ENCODE measurements around the gene GGTA1.
"Not testable (repeated sequence)": the region's sequence is repeated elsewhere in the genome, so short reads cannot be mapped to it uniquely, and the experiment has no call there.

GGTA1 gene

DNA sequence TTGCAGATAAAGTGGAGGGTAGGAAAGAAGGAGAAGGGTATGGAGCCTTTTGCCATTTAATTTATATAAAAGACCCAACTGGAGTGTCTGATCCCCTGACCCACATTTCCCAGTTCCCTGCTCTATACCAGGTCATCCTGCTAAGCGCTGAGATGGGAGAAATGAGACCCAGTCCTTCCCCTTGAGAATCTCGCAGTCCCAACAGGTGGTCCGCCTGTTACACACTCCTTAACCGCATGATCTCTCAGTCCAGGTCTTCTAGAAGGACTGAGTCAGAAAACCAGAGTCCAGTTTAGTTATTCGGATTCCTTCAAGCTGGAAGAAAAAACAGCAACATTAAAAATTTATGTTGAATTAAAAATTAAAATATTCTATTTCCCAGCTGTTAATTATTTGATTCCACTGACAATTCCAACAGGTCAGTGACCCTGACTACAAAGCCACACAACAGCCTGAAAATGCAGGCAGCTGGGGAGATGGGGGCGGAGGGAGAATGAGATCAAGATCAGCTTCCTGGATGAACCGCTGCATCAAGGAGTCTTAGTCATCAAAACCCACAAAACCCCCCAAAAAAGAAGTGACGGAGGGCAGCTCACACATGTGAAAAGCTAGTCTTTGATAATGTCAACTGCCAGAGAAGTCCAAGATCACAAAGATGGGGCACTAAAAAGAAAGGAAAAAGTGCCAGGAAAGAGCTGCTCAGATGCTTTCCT, 44.0 kb downstream of the GGTA1 start:
- DNase-seq = peak; percentile 64

DNA sequence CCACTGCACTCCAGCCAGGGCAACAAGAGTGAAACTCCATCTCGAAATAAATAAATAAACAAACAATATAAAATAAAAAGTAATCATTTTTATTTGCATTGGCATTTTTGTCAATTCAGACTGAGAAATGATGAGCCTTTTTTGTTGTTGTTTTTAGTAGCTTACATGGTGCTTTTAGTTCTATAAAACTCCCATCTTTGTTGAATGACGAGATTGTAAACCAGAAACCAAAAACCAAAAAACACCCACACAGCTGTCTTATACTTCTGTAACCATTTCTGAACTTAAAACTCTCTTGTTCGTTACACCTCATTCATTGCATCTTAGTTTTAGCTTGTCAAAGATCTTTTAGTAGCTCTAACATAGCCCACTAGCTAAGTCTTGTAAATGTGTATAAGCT, 44.7 kb downstream of the GGTA1 start:
- DNase-seq = no peak

DNA sequence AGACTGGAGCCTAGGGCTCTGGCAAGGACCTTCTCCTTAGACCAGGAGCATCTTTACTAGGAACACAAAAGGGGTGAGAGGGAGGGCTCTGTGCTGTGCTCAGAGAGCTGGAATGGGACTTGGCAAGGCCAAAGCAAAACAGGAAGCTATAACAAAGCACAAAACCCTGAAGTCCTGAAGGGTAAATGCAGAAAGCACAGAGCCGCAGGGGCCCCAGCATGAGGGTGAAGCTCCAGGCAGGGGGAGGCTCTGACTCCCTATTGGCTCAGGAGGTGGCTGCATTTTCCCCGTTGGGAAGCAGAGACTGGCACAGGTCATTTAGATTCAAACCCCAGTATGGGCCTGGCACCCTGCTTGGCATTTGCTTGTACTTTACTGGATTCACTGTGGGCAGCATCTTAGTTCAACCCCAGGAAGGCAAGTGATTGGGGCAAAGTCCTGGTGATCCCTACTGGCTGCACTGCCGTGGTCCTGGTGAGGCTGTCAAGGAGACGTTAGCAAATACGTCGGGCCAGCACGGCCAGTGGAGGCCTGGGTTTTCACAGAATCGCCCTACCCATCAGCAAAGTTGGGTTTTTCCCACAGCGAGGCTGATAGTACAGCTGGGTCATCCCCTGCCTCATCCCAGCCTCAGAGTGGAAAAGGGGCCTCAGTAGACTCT, 46.3 kb downstream of the GGTA1 start:
- DNase-seq = no peak

DNA sequence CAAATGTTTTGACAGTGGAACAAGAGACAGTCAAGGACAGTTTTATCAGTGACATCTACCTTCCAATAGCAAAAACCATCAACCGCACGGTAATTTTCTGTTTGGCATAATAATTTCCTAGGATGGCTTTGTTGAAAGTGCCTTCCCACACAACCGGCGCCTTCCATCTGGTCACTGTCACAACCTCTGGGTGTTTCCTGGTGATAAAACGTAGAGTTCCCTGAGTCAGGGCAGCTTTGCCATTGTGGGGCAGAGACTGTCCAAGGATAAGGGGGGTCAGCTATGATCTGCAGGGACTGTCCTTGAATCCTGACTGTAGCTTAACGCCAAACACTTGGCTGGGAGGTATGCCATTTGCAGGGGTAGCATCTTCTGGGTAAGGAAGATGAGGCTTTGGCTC, 47.6 kb downstream of the GGTA1 start:
- no peak for DNase-seq

DNA sequence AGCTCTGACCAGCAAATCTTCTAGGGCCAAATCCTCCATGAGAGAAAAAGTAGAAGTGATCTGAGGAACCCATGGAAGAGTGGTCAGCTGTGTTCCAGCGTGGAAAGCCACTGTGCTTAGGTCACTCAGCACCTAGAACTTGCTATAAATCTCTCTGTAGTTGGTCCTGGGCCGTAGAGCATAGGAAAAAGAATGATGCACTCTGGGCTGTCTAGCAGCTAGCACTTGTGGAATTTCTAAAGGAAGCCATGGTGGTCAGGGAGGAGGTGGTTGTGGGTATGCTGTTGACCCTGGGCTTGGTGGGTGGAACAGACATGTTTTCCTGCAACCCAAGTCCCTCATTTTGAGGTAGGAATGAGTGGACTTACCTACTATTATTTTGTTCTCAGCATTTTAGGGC, 48.1 kb downstream of the GGTA1 start:
- no peak for DNase-seq

DNA sequence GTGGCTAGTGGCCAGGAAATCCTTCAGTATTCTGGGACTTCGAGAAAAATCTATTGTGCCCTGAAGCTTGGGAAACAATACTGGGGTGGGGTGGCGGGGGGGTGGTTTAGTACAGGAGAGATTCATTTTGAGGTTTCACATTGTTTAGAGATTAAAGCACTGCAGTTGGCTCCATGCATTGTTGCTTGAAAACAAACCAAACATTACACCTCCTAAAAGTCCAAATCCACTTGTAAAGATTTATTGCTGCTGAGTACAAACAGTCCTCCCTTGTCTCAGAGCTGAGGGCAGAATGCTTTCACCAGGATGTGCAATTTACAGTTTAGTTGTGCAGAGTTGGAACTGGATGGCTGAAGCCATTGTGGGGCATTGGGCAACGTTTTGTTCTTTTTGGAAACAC, 49.4 kb downstream of the GGTA1 start:
- no peak for DNase-seq

DNA sequence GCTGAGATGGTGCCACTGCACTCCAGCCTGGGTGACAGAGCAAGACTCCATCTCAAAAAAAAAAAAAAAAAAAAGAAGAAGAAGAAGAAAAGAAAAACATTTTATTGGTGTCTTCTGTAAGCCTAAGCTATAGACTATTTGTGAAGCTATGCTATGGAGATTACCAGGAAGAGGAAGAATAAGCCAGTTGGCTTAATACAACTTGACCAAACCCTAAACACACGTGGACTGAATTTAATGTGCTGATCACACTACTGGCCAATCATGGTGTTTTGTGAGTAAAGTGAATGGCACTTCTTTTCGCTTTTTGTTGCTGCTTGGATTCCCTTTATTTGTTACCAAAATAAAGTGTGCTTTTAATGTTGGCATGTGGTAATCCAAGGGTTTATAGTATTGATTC, 49.9 kb downstream of the GGTA1 start:
- no peak for DNase-seq

DNA sequence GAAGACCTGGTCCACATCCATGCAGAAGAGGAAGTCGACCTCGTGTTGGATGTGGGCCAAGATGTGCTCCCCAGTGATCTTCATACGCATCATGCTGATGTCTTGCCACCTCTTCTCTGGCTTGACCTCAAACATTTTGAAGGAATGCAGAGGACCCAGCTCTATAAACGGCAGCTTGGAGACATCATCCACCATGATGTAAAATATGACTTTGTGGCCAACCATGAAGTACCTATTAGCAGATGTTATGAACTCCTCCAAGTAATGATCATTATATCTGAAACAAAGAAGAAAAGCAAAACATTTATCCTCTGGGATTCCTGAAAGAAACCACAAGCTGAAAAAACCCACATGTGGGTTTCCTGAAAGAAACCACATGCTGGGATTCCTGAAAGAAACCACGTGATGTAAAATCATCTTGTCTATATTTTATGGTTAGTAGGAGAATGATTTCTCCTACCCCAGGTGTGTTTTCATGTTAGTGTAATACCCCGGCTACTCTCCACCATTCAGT, 52.3 kb downstream of the GGTA1 start:
- DNase-seq = no peak

DNA sequence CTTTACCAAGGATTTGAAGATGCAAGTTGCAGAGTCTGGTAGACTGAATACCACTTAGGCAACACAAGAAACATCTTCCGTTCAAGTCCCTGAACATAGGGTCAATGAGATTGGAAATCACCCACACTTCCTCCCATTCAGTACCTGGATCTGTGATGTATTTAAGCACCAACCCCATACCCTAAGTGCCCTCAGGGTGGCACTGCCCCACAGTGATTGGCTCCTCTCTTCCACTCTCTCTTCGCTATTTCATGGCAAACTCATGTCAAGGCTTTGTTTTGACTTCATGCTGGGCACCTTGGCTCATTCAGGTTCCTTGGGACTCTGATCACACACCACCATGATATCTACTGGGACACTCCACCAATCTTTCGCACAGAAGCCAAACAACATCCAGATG, 53.7 kb downstream of the GGTA1 start:
- no peak for DNase-seq

DNA sequence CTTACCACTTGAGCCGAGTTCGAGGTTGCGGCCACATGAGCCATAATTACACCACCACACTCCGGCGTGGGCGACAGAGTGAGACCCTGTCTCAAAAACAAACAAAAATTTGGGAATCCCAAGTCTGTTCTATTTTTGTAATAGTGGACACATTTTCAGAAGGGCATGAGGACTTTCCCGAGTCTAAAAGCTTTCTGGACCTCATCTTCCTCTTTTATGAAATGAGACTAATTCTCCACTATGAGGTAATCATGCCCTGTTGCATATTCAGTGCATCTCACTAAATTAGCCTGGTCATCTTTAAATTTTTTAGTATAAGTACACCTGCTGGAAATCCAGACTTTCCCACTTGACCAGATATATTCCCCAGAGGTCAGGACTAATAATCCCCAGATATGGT, 55.7 kb downstream of the GGTA1 start:
- no peak for DNase-seq

DNA sequence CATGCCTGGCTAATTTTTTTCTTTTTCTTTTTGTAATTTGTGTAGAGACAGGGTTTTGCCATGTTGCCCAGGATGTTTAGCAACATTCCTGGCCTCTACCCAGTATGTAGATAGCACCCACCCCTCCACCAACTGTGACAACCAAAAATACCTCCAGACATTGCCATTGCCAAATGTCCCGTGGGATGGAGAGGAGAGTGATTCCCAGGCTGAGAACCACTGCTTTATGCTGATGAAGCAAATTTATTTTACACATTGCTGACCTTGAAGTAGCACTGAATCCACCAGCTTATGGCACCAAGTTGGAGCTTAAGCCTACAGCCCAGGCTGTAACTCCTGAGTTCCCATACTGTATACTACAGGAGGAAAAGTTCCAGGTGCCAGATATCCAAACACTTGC, 58.5 kb downstream of the GGTA1 start:
- DNase-seq = no peak

DNA sequence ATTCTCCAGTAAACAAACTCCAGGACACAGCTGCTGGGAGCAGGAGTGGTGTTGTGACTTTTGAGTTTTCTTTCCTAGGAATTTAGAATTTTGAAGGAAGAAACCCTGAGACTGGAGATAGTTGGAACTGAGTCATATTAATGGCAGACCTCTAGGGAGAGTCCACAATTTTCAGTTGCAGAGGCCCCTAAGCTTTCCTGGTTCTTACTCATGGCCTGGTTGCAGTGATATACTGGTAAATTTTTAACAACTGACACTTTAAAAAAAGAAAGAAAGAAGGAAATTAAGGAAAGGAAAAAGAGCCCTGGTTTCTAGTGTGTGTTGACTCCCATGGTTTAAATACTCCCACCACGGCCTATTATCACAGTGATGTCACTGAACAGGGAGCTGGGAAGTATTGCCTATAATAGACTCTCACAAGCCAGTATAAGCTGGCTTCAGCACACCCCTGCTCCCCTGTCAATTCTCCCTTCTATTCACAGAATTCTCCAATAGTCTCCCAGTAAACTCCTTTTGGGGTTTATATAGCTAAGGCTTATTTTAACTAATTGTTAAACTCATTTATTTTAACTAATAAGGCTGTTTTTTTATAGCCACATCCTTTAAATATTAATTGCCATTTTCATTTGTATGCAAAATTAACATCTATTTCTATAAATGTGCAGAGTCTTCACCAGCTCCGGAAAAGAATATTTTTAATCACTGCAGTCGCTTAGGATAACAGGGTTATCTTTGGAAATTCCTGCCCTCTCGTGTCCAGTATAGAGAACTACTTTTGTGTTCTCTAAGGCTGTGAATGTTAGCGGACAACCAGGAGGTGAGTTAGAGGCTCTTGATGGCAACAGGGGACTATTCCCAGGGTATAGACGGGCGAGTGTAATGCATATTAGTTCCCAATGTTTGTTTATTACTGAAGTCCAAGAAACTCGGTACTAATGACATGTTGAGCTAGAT, 59.7 kb downstream of the GGTA1 start:
- no peak for DNase-seq

DNA sequence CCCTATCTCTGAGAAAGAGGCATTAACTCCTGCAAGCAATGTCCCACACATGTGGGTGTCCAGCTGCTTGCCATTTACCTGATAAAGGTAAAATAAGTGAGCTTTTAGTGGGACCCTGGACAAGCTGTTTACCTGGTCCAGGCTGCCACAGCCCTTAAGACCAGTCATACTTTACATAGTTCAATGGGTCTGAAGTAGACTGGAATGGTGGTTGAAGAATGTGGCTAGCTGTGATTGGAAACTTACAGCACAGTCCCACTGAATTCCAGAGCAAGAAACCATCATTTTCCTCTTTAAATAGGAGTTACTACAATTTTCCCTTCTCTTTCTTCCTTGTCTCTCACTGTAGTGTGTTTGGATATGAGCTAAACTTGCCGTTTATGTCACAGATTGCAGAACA, 60.6 kb downstream of the GGTA1 start:
- no peak for DNase-seq

DNA sequence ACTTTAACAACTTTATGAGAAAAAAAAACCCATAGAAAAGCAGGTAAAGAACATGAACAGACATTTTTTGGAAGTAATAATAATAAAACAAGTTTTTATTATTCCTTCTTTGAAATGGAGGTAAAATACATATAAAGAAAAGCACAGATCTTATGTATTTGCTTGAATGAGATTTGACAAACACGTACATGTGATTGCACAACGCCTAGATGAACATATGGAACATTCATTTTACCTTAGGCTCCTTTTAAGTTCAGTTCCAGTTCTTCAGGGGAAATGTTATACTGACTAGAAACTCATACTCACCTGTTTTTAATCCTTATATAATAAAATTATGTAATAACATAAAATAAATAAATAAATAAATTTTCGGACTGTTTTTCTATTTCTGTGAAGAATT, 61.8 kb downstream of the GGTA1 start:
- DNase-seq = no peak

DNA sequence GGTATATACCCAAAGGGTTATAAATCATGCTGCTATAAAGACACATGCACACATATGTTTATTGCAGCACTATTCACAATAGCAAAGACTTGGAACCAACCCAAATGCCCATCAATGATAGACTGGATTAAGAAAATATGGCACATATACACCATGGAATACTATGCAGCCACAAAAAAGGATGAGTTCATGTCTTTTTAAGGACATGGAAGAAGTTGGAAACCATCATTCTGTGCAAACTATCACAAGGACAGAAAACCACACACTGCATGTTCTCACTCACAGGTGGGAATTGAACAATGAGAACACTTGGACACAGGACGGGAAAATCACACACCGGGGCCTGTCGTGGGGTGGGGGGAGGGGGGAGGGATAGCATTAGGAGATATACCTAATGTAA, 62.6 kb downstream of the GGTA1 start:
- DNase-seq = not testable (repeated sequence)

DNA sequence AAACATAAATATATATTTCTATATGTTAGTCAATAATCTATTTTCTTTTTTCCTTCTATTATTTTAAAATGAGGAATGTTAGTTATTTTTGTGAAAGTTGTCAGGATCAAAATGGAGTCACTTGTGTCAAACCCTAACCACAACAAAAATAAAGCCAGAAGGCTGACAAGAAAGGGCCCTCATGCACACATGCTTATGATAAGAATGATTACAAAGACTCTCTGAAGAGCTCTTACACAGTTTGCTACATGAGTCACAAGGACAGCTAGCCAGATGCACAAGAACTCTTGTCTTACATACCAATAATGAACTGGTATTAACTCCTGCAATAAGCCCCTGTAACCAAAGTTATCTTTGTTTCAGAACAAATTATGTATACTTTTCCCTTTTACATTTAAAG, 64.7 kb downstream of the GGTA1 start:
- DNase-seq = no peak

DNA sequence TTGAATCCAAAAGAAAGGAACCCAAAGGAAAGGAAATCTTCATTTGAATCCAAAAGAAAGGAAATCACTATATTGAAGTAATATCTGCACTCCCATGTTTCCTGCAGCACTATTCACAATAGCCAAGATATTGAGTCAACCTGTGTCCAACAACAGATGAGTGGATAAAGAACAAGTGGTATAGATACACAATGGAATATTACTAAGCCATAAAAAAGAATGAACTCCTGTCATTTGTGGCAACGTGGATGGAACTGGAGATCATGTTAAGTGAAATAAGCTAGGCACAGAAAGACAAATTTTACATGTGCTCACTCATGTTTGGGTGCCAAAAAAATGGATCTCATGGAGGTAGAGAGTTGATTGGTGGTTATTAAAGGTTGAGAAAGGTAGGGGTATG, 71.7 kb downstream of the GGTA1 start:
- DNase-seq = no peak

DNA sequence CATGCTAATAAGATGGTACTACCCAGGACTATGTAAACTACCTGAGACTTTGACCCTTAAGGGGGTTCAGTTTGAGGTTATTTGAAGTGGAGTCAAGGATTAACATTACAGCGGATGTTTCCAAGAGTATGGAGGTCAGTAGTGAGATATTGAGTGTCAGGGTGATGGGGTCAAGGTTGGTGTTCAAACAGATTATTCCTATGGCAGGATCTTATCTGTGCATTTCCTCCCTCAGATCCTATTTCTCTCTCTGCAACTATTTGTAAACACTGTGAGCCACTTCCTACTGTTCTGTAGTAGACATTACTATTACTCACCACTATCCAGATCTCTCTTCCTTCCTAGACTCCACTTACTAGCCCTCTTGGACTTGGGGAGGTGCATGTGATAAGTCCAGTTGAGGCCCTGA, 75.6 kb downstream of the GGTA1 start:
- DNase-seq = no peak

DNA sequence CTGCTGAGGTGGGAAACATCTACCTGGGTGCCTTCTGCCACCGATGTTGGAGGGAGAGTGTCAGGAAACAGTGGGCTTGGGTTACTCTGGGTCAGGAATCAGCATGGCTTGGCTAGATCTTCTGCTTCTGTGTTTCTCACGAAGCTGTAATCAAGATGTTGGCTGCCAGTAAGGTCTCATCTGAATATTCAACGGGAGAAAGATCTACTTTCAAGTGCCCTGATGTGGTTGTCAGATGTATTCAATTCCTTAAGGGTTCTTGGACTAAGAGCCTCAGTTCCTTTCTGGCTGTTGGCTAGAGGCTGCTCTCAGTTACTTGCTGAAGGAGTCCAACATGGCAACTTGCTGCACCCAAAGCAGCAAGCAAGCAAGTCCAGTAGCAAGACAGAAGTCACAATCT, 87.7 kb downstream of the GGTA1 start:
- DNase-seq = no peak

DNA sequence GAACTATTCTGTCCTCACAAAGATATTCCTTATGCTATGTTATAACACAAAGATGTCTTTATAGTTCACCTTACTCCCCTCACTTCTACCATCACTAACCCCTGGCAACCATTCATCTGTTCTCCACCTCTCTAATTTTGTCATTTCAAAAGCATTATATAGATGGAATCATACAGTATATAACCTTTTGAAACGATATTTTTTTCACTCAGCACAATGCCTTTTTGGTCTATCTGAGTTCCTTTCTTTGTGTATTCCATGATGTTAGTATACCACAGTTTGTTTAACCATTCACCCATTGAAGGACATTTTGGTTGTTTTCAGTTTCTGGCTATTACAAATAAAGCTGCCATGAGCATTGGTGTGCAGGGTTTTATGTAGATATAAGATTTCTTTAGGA, 93.7 kb downstream of the GGTA1 start:
- no peak for DNase-seq

Data from activated CD8-positive, alpha-beta memory T cell treated with anti-CD3 and anti-CD28 coated beads, Interleukin-2, amount 50 U/mL, for 48 hours (primary cell).